HEK293 (cell line): ENCODE data around the gene ZSWIM7.

Experiments
- CTCF ChIA-PET: fragments of 350-600 bp; formaldehyde crosslinking; extraction: SDS; loops from one replicate; lab custom pipeline; 2021; ENCODE audit warnings: antibody characterized with exemption; lab: Yijun Ruan, JAX
- POLR2A ChIA-PET: fragments of 300-600 bp; formaldehyde crosslinking; extraction: SDS; loops from one replicate; lab custom pipeline; 2020; ENCODE audit warnings: antibody characterized with exemption, inconsistent platforms; lab: Yijun Ruan, JAX
- H3K27ac ChIP-seq: fragments of 200-500 bp; sonication (Bioruptor generic); 2 replicates; pipeline ENCODE4 v1.5.1; 2014; ENCODE audit warnings: low read depth, low read length, control low read depth, inconsistent platforms; ENCODE audit errors: extremely low read depth
- H3K36me3 ChIP-seq, 2 experiments: fragments of 200-500 bp in 1 of 2; sonication (Bioruptor generic) in 1 of 2; 1 replicate in 1 of 2; 2 replicates in 1 of 2; pipeline ENCODE4 v1.5.1; 2014 to 2017; ENCODE audit warnings: inconsistent platforms in 2 of 2, low read length in 2 of 2; ENCODE audit not compliant: control insufficient read depth in 2 of 2, insufficient read depth in 1 of 2
- H3K4me1 ChIP-seq: fragments of 200-500 bp; sonication (Bioruptor generic); 2 replicates; pipeline ENCODE4 v1.5.1; 2014; ENCODE audit warnings: mild to moderate bottlenecking, low read length, inconsistent platforms; ENCODE audit not compliant: control insufficient read depth, insufficient read depth
- H3K4me3 ChIP-seq: 2 replicates; pipeline ENCODE4 v1.5.1; 2011; ENCODE audit warnings: low read depth, mild to moderate bottlenecking, control low read depth, low read length, moderate library complexity
- H3K9me3 ChIP-seq: fragments of 200-500 bp; sonication (Bioruptor generic); 2 replicates; pipeline ENCODE4 v1.5.1; 2014; ENCODE audit warnings: low read depth, low read length, inconsistent platforms; ENCODE audit not compliant: control insufficient read depth, insufficient read depth
- AEBP2 ChIP-seq: fragments of 450-650 bp; formaldehyde crosslinking; IDR thresholded peaks from 2 replicates; pipeline ENCODE4 v1.5.1; 2016; ENCODE audit warnings: missing biosample characterization, missing genetic modification characterization, borderline replicate concordance
- GLIS2 ChIP-seq: fragments of 450-650 bp; formaldehyde crosslinking; IDR thresholded peaks from 2 replicates; pipeline ENCODE4 v1.5.1; 2016; ENCODE audit warnings: missing biosample characterization, missing genetic modification characterization
- KLF17 ChIP-seq: fragments of 450-650 bp; formaldehyde crosslinking; IDR thresholded peaks from 2 replicates; pipeline ENCODE4 v1.5.1; 2016; ENCODE audit warnings: missing biosample characterization, missing genetic modification characterization
- KLF9 ChIP-seq: fragments of 450-650 bp; formaldehyde crosslinking; IDR thresholded peaks from 2 replicates; pipeline ENCODE4 v1.5.1; 2016; ENCODE audit warnings: missing biosample characterization, missing genetic modification characterization, low read depth
- MZF1 ChIP-seq: fragments of 450-650 bp; formaldehyde crosslinking; IDR thresholded peaks from 2 replicates; pipeline ENCODE4 v1.5.1; 2017; ENCODE audit warnings: missing biosample characterization, missing genetic modification characterization, borderline replicate concordance
- OVOL3 ChIP-seq: fragments of 450-650 bp; formaldehyde crosslinking; IDR thresholded peaks from 2 replicates; pipeline ENCODE4 v1.5.1; 2016; ENCODE audit warnings: missing biosample characterization, missing genetic modification characterization
- PRDM6 ChIP-seq: fragments of 450-650 bp; formaldehyde crosslinking; IDR thresholded peaks from 2 replicates; pipeline ENCODE4 v1.5.1; 2017; ENCODE audit warnings: missing biosample characterization, missing genetic modification characterization
- RBAK ChIP-seq: fragments of 450-650 bp; formaldehyde crosslinking; IDR thresholded peaks from 2 replicates; pipeline ENCODE4 v1.5.1; 2016; ENCODE audit warnings: missing biosample characterization, missing genetic modification characterization
- SCRT2 ChIP-seq: fragments of 450-650 bp; formaldehyde crosslinking; IDR thresholded peaks from 2 replicates; pipeline ENCODE4 v1.5.1; 2016; ENCODE audit warnings: missing biosample characterization, missing genetic modification characterization
- ZBTB7A ChIP-seq: fragments of 450-650 bp; formaldehyde crosslinking; IDR thresholded peaks from 2 replicates; pipeline ENCODE4 v1.5.1; 2016; ENCODE audit warnings: low read depth, missing biosample characterization, missing genetic modification characterization
- ZFP3 ChIP-seq: fragments of 450-650 bp; formaldehyde crosslinking; IDR thresholded peaks from 2 replicates; pipeline ENCODE4 v1.5.1; 2016; ENCODE audit warnings: low read depth, missing biosample characterization, missing genetic modification characterization
- ZFP37 ChIP-seq: fragments of 450-650 bp; formaldehyde crosslinking; IDR thresholded peaks from 2 replicates; pipeline ENCODE4 v1.5.1; 2016; ENCODE audit warnings: missing biosample characterization, missing genetic modification characterization
- ZNF148 ChIP-seq: fragments of 450-650 bp; formaldehyde crosslinking; IDR thresholded peaks from 2 replicates; pipeline ENCODE4 v1.5.0; 2017; ENCODE audit warnings: missing biosample characterization, missing genetic modification characterization, borderline replicate concordance
- ZNF19 ChIP-seq: fragments of 450-650 bp; formaldehyde crosslinking; IDR thresholded peaks from 2 replicates; pipeline ENCODE4; 2016; ENCODE audit warnings: missing biosample characterization, missing genetic modification characterization, low read depth
- ZNF202 ChIP-seq: fragments of 450-650 bp; formaldehyde crosslinking; IDR thresholded peaks from 2 replicates; pipeline ENCODE4 v1.5.1; 2016; ENCODE audit warnings: missing biosample characterization, missing genetic modification characterization, borderline replicate concordance
- ZNF23 ChIP-seq: fragments of 450-650 bp; formaldehyde crosslinking; IDR thresholded peaks from 2 replicates; pipeline ENCODE4 v1.5.1; 2016; ENCODE audit warnings: missing biosample characterization, missing genetic modification characterization, borderline replicate concordance
- ZNF239 ChIP-seq: fragments of 450-650 bp; formaldehyde crosslinking; IDR thresholded peaks from 2 replicates; pipeline ENCODE4 v1.5.1; 2016; ENCODE audit warnings: missing biosample characterization, missing genetic modification characterization
- ZNF341 ChIP-seq: fragments of 450-650 bp; formaldehyde crosslinking; IDR thresholded peaks from 2 replicates; pipeline ENCODE4; 2016; ENCODE audit warnings: low read depth, missing biosample characterization, missing genetic modification characterization
- ZNF366 ChIP-seq: fragments of 450-650 bp; formaldehyde crosslinking; conservative IDR thresholded peaks from 2 replicates; pipeline ENCODE4 v1.5.1; 2016; ENCODE audit warnings: missing biosample characterization, missing genetic modification characterization
- ZNF501 ChIP-seq: fragments of 450-650 bp; formaldehyde crosslinking; IDR thresholded peaks from 2 replicates; pipeline ENCODE4 v1.5.1; 2016; ENCODE audit warnings: missing biosample characterization, missing genetic modification characterization
- ZNF513 ChIP-seq: fragments of 450-650 bp; IDR thresholded peaks from 2 replicates; pipeline ENCODE4 v1.5.1; 2018; ENCODE audit warnings: missing biosample characterization, missing genetic modification characterization
- ZNF514 ChIP-seq: fragments of 450-650 bp; formaldehyde crosslinking; IDR thresholded peaks from 2 replicates; pipeline ENCODE4 v1.5.1; 2016; ENCODE audit warnings: missing biosample characterization, missing genetic modification characterization
- ZNF558 ChIP-seq: fragments of 450-650 bp; formaldehyde crosslinking; IDR thresholded peaks from 2 replicates; pipeline ENCODE4 v1.5.1; 2016; ENCODE audit warnings: missing biosample characterization, missing genetic modification characterization
- ZNF571 ChIP-seq: fragments of 450-650 bp; formaldehyde crosslinking; IDR thresholded peaks from 2 replicates; pipeline ENCODE4 v1.5.0; 2017; ENCODE audit warnings: missing biosample characterization, missing genetic modification characterization
- ZNF580 ChIP-seq: fragments of 450-650 bp; formaldehyde crosslinking; IDR thresholded peaks from 2 replicates; pipeline ENCODE4 v1.5.1; 2016; ENCODE audit warnings: missing biosample characterization, missing genetic modification characterization
- ZNF785 ChIP-seq: fragments of 450-650 bp; formaldehyde crosslinking; IDR thresholded peaks from 2 replicates; pipeline ENCODE4 v1.5.1; 2016; ENCODE audit warnings: missing biosample characterization, missing genetic modification characterization
- ZNF792 ChIP-seq: fragments of 450-650 bp; formaldehyde crosslinking; IDR thresholded peaks from 2 replicates; pipeline ENCODE4 v1.5.1; 2016; ENCODE audit warnings: missing biosample characterization, missing genetic modification characterization

The ZSWIM7 gene

GRCh38 chr17:15942207-15942833, 57.2 kb downstream of the ZSWIM7 start:
- Histone ChIP-seq H3K27ac (no peak overlapping the region), H3K4me3 (no peak overlapping the region), H3K4me1 (peaks cover 5% of the 10 kb centered on the region), H3K9me3 (no peaks in the 10 kb centered on the region), H3K36me3 (no peaks in the 10 kb centered on the region)
- TF ChIP-seq ZNF571 (tag by site-specific recombination) (no peak), PRDM6 (tag by site-specific recombination) (no peak), ZNF785 (tag by site-specific recombination) (no peak), ZFP37 (tag by site-specific recombination) (no peak), AEBP2 (tag by site-specific recombination) (no peak), ZBTB7A (tag by site-specific recombination) (no peak), SCRT2 (no peak), ZNF513 (tag by site-specific recombination) (no peak), ZNF23 (tag by site-specific recombination) (no peak), ZNF792 (tag by site-specific recombination) (no peak), ZNF558 (tag by site-specific recombination) (no peak), KLF9 (no peak), ZNF202 (tag by site-specific recombination) (no peak), ZNF19 (tag by site-specific recombination) (no peak), ZFP3 (tag by site-specific recombination) (no peak), RBAK (no peak), OVOL3 (no peak), ZNF514 (tag by site-specific recombination) (no peak), ZNF341 (tag by site-specific recombination) (no peak)
- ChIA-PET POLR2A (interaction anchor here (1.7 kb wide), 1 partner anchor 12 kb away, joined by 5 read pairs; no protein-coding TSS in a partner anchor), CTCF (interaction anchor here (1.1 kb wide), 1 partner anchor 678 kb away, joined by 3 read pairs; no protein-coding TSS in a partner anchor)

- H3K36me3 ChIP-seq, result no peaks in the 10 kb centered on the region
- H3K4me1 ChIP-seq, result peaks cover 5% of the 10 kb centered on the region
- no peaks in the 10 kb centered on the region for H3K9me3 ChIP-seq
- ChIA-PET CTCF (interaction anchor here (0.7 to 0.9 kb wide), 2 partner anchors 57 to 487 kb away, joined by 3 to 7 read pairs; partner anchors contain the start of gene ZSWIM7), POLR2A (interaction anchor here (1.7 kb wide), 1 partner anchor 11 kb away, joined by 5 read pairs; no protein-coding TSS in a partner anchor)
- TF ChIP-seq ZNF580 (tag by site-specific recombination) (no peak), GLIS2 (tag by site-specific recombination) (0 out of 2 replicates have a peak, but pooled peaks have one; percentile 24), ZNF501 (tag by site-specific recombination) (no peak), ZNF366 (no peak), MZF1 (tag by site-specific recombination) (no peak), ZNF239 (tag by site-specific recombination) (no peak), KLF17 (tag by site-specific recombination) (peak; percentile 55; the same call in 1 of the 2 replicates), ZNF148 (no peak)
- H3K4me3 ChIP-seq, result no peak overlapping the region
- H3K27ac ChIP-seq, result no peak overlapping the region
These were observed 57.7 kb downstream of the ZSWIM7 start for GRCh38 chr17:15941781-15942180.
